SIG-M5 treated with dmso at 0.1 percent for 504 hours (cell line): Measurements from ENCODE around the gene STK32B.

ENCODE experiments used
- DNase-seq: peaks from one replicate; lab custom pipeline; 2025; ENCODE audit not compliant: unreplicated experiment; lab: John Stamatoyannopoulos, UW

Gene STK32B

DNA sequence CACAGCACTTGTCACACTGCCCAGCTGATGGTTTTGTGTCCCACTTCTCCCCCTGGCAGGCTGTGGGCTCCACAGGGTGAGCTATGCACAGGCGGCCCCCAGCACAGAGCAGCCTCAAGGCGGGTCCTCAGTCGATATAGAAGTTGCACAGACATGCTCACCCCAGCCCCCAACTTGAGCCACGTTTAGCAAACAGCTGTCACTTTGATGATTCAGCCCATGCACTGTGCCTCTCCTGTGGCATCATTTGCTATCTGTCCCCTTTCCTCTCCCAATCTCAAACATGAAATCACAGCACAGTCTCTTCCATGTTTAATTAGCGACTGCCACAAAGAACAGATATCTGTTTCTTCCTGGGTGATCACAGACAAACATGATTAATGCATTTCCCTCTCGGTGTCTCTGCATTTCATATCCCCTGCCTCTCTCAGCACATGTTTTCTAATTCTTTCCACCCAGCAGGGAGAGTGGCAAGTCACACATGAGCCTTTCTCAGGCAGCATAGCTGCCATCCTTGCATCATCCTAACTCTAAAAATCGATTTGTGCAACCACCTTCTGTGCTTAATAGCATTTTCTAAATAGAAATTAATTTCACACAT lies 452.2 kb downstream of the STK32B start:
- no peak for DNase-seq

GRCh38 chr4:5504486-5504885 lies 453.2 kb downstream of the STK32B start:
- DNase-seq: no peak

GRCh38 chr4:5510504-5510903 lies 459.2 kb downstream of the STK32B start:
- DNase-seq: no peak

DNA sequence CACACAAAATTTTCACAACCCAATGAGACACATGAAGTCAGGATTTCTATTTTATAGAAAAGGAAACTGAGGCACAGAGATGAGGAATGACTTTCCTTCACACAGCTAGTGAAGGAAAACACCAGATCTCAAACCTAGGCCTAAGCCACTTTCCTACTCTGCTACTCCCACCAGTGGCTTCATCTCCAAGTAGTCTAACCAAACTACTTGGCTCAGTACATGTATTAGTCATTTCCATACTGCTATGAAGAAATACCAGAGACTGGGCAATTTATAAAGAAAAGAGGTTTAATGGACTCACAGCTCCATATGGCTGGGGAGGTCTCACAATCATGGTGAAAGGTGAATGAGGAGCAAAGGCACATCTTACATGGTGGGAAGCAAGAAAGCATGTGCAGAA lies 460.5 kb downstream of the STK32B start:
- no peak for DNase-seq

GRCh38 chr4:5515646-5516045 lies 464.4 kb downstream of the STK32B start:
- no peak for DNase-seq

DNA sequence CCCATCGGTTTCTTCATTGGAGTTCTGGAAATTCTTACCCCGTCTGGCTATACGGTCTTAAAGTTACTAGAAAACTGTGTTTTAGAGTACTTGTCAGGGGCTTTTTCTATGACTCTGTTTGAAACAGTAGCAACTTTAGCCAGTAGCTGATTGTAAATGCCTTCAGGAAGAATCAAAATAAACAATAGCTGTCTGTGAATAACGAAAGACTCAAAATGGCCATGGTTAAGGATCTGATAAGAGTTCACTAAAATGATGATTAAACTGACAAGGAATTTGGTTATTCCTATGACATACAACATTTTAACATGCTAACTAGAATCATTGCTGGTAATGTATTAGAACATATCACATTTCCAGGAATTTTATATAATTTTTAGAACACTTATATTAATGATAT lies 466.1 kb downstream of the STK32B start:
- no peak for DNase-seq

- no peak for DNase-seq
Observed at GRCh38 chr4:5524446-5525299, 473.4 kb downstream of the STK32B start.

- no peak for DNase-seq
Observed at GRCh38 chr4:5526080-5526846, 475.0 kb downstream of the STK32B start.

GRCh38 chr4:5527211-5527610 lies 475.9 kb downstream of the STK32B start:
- DNase-seq: no peak

GRCh38 chr4:5528031-5528436 lies 476.8 kb downstream of the STK32B start:
- DNase-seq: no peak

- no peak for DNase-seq
Observed at GRCh38 chr4:5532100-5532499, 480.8 kb downstream of the STK32B start.

DNA sequence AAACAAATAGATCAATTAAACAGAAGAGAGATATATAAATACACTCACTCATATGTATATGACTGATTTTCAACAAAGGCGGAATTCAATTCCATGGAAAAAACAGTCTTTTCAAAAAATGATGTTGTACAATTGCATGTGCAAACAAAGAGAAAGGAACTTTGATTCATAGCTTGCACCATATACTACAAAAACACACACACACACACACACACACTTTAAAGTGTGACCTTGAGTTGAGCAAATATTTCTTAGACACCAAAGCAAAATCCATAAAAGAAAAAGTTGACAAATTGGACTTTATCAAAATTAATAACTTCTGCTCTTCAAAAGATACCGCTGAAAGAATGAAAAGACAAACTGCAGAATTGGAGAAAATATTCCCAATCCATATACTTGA lies 488.3 kb downstream of the STK32B start:
- DNase-seq: no peak

DNA sequence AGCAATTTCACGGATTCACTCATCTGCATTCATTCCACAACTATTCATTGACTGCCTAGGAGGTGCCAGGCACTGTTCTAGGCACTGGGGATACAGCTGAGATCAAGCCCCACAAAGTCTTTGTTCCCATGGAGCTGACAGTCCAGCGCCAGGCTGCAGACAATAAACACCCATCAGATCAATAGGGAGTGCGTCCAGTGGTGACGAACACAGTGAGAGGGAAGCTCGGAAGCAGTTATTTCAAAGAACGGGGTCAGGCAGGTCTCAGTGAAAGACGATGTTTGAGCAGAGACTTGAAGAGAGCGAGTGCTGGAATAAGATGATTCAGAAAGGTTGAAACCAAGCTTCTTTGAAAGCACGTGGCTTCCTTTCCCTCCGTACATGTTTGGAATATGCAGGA lies 489.9 kb downstream of the STK32B start:
- no peak for DNase-seq

GRCh38 chr4:5543681-5544080 lies 492.4 kb downstream of the STK32B start:
- no peak for DNase-seq

DNA sequence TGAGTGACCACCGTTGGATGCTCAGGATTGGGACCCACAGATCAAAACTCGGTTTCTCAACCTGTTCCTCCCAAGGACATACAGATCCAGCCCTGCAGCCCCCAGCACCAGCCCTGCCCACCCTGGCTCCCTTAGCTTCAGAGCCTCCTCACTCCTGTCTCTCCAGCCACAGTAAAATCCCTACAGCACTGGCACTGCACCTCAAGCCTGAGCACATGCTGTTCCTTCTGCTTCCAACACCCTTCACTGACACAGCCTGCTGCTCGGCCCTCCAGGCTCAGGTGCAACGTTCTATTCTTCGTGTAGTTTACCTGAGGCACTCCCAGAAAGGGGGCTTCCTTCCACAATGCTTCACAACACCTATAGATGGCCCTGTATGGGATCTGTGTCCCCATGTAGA lies 493.5 kb downstream of the STK32B start:
- DNase-seq: no peak

- no peak for DNase-seq
Observed at GRCh38 chr4:5545271-5545670, 494.0 kb downstream of the STK32B start.

DNA sequence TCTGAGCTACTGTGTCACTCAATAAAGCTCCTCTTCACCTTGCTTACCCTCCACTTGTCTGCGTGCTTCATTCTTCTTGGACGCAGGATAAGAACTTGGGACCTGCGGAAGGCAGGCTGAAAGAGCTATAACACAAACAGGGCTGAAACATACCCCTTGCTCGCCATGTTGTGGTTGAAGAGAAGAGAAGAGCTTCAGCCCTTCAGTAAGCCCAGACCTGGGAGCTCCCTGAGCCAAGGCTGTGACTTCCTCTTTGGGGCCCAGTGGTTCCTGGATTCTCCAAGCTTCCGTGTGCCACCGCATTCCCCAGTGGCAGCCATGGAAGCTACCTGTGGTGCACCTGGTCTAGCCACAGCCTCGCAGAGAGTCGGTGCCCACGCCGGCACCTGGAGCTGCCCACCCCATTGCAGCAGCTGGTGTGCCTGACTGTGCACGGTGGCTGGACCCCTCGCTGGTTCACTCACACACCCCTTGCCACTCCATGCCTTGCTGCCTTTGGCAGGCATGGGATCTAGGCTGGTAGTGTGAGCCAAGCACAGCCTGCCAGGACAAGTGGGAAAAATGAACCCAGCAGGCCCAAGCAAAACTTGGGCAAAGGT lies 496.5 kb downstream of the STK32B start:
- DNase-seq: no peak
